H9 (cell line): ENCODE measurements around the gene MAD1L1. TPM values are rescaled to one million over a fixed set of nuclear protein-coding genes. Genes with fewer than 3 reads are reported as not detected.
A peak's percentile ranks its signal among the peaks of the same experiment; 100 is the strongest.

Experiments used
- DNase-seq: peaks from one replicate; pipeline ENCODE4 v3.0.0-alpha.2; 2017
- H2AFZ ChIP-seq: one replicate; pipeline ENCODE4 v1.6.1; 2013; ENCODE audit warnings: mild to moderate bottlenecking, low read length, control low read depth, moderate library complexity
- H2AK5ac ChIP-seq: 2 replicates; pipeline ENCODE4 v1.6.1; 2013; ENCODE audit warnings: low read length, control low read depth, mixed read lengths; ENCODE audit not compliant: insufficient read length
- H2BK120ac ChIP-seq: one replicate; pipeline ENCODE4 v1.6.1; 2013; ENCODE audit warnings: low read depth, mild to moderate bottlenecking, low read length, control low read depth, inconsistent platforms; ENCODE audit not compliant: poor library complexity, severe bottlenecking
- H2BK12ac ChIP-seq: 2 replicates; pipeline ENCODE4 v1.6.1; 2013; ENCODE audit warnings: low read length, control low read depth, mixed read lengths, low read depth; ENCODE audit not compliant: insufficient read length
- H2BK15ac ChIP-seq: 2 replicates; pipeline ENCODE4 v1.6.1; 2013; ENCODE audit warnings: low read depth, low read length, control low read depth
- H2BK20ac ChIP-seq: one replicate; pipeline ENCODE4 v1.6.1; 2013; ENCODE audit warnings: low read depth, mild to moderate bottlenecking, low read length, control low read depth, inconsistent platforms; ENCODE audit not compliant: poor library complexity, severe bottlenecking
- H2BK5ac ChIP-seq: 2 replicates; pipeline ENCODE4 v1.6.1; 2013; ENCODE audit warnings: low read length, control low read depth, mixed read lengths; ENCODE audit not compliant: insufficient read length
- H3K14ac ChIP-seq: 2 replicates; pipeline ENCODE4 v1.6.1; 2013; ENCODE audit warnings: low read length, control low read depth; ENCODE audit not compliant: insufficient read depth
- H3K18ac ChIP-seq: 2 replicates; pipeline ENCODE4 v1.6.1; 2013; ENCODE audit warnings: low read depth, mild to moderate bottlenecking, mixed read lengths, low read length, control low read depth; ENCODE audit not compliant: insufficient read length
- H3K23ac ChIP-seq: 2 replicates; pipeline ENCODE4 v1.6.1; 2013; ENCODE audit warnings: low read length, control low read depth, mixed read lengths, low read depth; ENCODE audit not compliant: insufficient read length
- H3K23me2 ChIP-seq: 2 replicates; pipeline ENCODE4 v1.6.1; 2013; ENCODE audit warnings: low read depth, mild to moderate bottlenecking, mixed read lengths, low read length, control low read depth; ENCODE audit not compliant: insufficient read length, poor library complexity, severe bottlenecking
- H3K27ac ChIP-seq: 2 replicates; pipeline ENCODE4 v1.5.1; 2013; ENCODE audit warnings: low read length, control low read depth, mixed read lengths, low read depth; ENCODE audit not compliant: insufficient read length
- H3K27me3 ChIP-seq: 2 replicates; pipeline ENCODE4 v1.6.1; 2013; ENCODE audit warnings: low read length, control low read depth, inconsistent platforms; ENCODE audit not compliant: insufficient read depth
- H3K4ac ChIP-seq: 2 replicates; pipeline ENCODE4 v1.6.1; 2013; ENCODE audit warnings: low read depth, mild to moderate bottlenecking, control low read depth, inconsistent platforms, low read length, moderate library complexity
- H3K4me1 ChIP-seq: 2 replicates; pipeline ENCODE4 v1.6.1; 2013; ENCODE audit warnings: low read length, control low read depth, inconsistent platforms; ENCODE audit not compliant: insufficient read depth
- H3K4me2 ChIP-seq: 2 replicates; pipeline ENCODE4 v1.6.1; 2013; ENCODE audit warnings: low read length, control low read depth, mixed read lengths; ENCODE audit not compliant: insufficient read length, insufficient read depth
- H3K56ac ChIP-seq: 2 replicates; pipeline ENCODE4 v1.6.1; 2013; ENCODE audit warnings: low read depth, mild to moderate bottlenecking, mixed read lengths, low read length, control low read depth; ENCODE audit not compliant: insufficient read length
- H3K79me1 ChIP-seq: 2 replicates; pipeline ENCODE4 v1.6.1; 2013; ENCODE audit warnings: low read depth, mild to moderate bottlenecking, moderate library complexity, low read length, control low read depth, inconsistent platforms; ENCODE audit not compliant: insufficient read depth, poor library complexity, severe bottlenecking
- H3K79me2 ChIP-seq: 2 replicates; pipeline ENCODE4 v1.6.1; 2013; ENCODE audit warnings: low read length, control low read depth, inconsistent platforms; ENCODE audit not compliant: insufficient read depth
- H3K9ac ChIP-seq: 2 replicates; pipeline ENCODE4 v1.6.1; 2013; ENCODE audit warnings: low read length, control low read depth, mixed read lengths; ENCODE audit not compliant: insufficient read length; ENCODE audit errors: extremely low read depth
- H3K9me3 ChIP-seq: one replicate; pipeline ENCODE4 v1.6.1; 2013; ENCODE audit warnings: low read depth, low read length, inconsistent platforms; ENCODE audit not compliant: control insufficient read depth
- H3T11ph ChIP-seq: one replicate; pipeline ENCODE4 v1.6.1; 2013; ENCODE audit warnings: mild to moderate bottlenecking, low read length, control low read depth, inconsistent platforms
- H4K20me1 ChIP-seq: one replicate; pipeline ENCODE4 v1.6.1; 2013; ENCODE audit not compliant: control insufficient read depth, insufficient read length, insufficient read depth
- H4K5ac ChIP-seq: 2 replicates; pipeline ENCODE4 v1.6.1; 2013; ENCODE audit warnings: low read depth, mild to moderate bottlenecking, mixed read lengths, low read length, control low read depth; ENCODE audit not compliant: insufficient read length
- H4K8ac ChIP-seq: replicated peaks from 2 replicates; pipeline ENCODE4 v1.6.1; 2013; ENCODE audit warnings: low read length, control low read depth, mixed read lengths, low read depth; ENCODE audit not compliant: insufficient read length
- H4K91ac ChIP-seq: 2 replicates; pipeline ENCODE4 v1.6.1; 2013; ENCODE audit warnings: low read depth, mild to moderate bottlenecking, moderate library complexity, mixed read lengths, low read length, control low read depth; ENCODE audit not compliant: insufficient read length
- H3K27ac Mint-ChIP-seq, 3 experiments: 2 replicates in 2 of 3; 3 replicates in 1 of 3; pipeline ENCODE4 v1.8.0; 2020 to 2021; ENCODE audit warnings: mixed read lengths in 3 of 3, mild to moderate bottlenecking in 1 of 3, moderate library complexity in 1 of 3
- H3K27me3 Mint-ChIP-seq: 2 replicates; pipeline ENCODE4 v1.8.0; 2021; ENCODE audit warnings: low read depth, mild to moderate bottlenecking, moderate library complexity, mixed read lengths
- H3K36me3 Mint-ChIP-seq, 3 experiments: 2 replicates in 2 of 3; 3 replicates in 1 of 3; pipeline ENCODE4 v1.8.0; 2020 to 2021; ENCODE audit warnings: low read depth in 3 of 3, mixed read lengths in 3 of 3; ENCODE audit not compliant: insufficient read depth in 1 of 3
- H3K4me1 Mint-ChIP-seq, 2 experiments: 2 replicates each; pipeline ENCODE4 v1.8.0; 2020; ENCODE audit warnings: mixed read lengths in 2 of 2
- H3K4me3 Mint-ChIP-seq, 2 experiments: 2 replicates in 1 of 2; 3 replicates in 1 of 2; pipeline ENCODE4 v1.8.0; 2020 to 2021; ENCODE audit warnings: mild to moderate bottlenecking in 2 of 2, mixed read lengths in 2 of 2, moderate library complexity in 1 of 2
- H3K9me3 Mint-ChIP-seq, 2 experiments: 2 replicates in 1 of 2; 3 replicates in 1 of 2; pipeline ENCODE4 v1.8.0; 2020; ENCODE audit warnings: mild to moderate bottlenecking in 2 of 2, mixed read lengths in 2 of 2, moderate library complexity in 1 of 2
- CTCF ChIP-seq: fragments of 200-600 bp; sonication (generic); conservative IDR thresholded peaks from 3 replicates; pipeline ENCODE4 v1.8.0; 2021; ENCODE audit warnings: antibody characterized with exemption, mild to moderate bottlenecking
- WGBS: extraction: QIAGEN DNeasy Blood & Tissue Kit; methylation state at CpG from one replicate; pipeline ENCODE4 v1.1.7; 2013; ENCODE audit warnings: missing lambda C conversion rate, low lambda C conversion rate, mixed read lengths; ENCODE audit not compliant: insufficient read length; ENCODE audit errors: extremely low coverage; 5-methylcytosine and 5-hydroxymethylcytosine counted together
- total RNA-seq: library from RNA; stranded (reverse); gene quantifications from 2 replicates; pipeline ENCODE4 v1.2.1, GENCODE V29; 2021

Gene MAD1L1
- total RNA-seq, 1 experiment from 2014 or later, result 39.0 TPM

- Histone ChIP-seq H4K20me1 (peaks cover 2% of the 10 kb centered on the region), H2AK5ac (no peak overlapping the region), H3K23ac (no peak overlapping the region), H3K27me3 (no peaks in the 10 kb centered on the region), H4K8ac (no peak overlapping the region), H3K56ac (no peak overlapping the region), H3K79me2 (no peaks in the 10 kb centered on the region), H3K27ac (no peak overlapping the region), H3K4ac (no peak overlapping the region), H2BK120ac (no peak overlapping the region), H4K5ac (no peak overlapping the region), H2BK20ac (no peak overlapping the region), H3K4me1 (no peaks in the 10 kb centered on the region), H4K91ac (no peak overlapping the region), H3K9ac (no peak overlapping the region), H2AFZ (no peak overlapping the region), H2BK12ac (no peak overlapping the region), H3K23me2 (no peaks in the 10 kb centered on the region), H3K9me3 (no peaks in the 10 kb centered on the region), H3T11ph (no peak overlapping the region), H3K14ac (no peak overlapping the region), H2BK5ac (no peak overlapping the region), H3K79me1 (no peaks in the 10 kb centered on the region), H3K4me2 (no peak overlapping the region), H2BK15ac (no peak overlapping the region), H3K18ac (no peak overlapping the region)
- Mint-ChIP-seq H3K27ac (no peak overlapping the region), H3K4me1 (peaks cover 7 to 13% of the 10 kb centered on the region in 2 experiments), H3K27me3 (no peaks in the 10 kb centered on the region), H3K9me3 (no peaks in the 10 kb centered on the region), H3K4me3 (no peak overlapping the region), H3K36me3 (peaks cover 16 to 33% (median 29%) of the 10 kb centered on the region in 3 experiments; a peak in 6 of 7 replicates)
- WGBS, result no CpG with 5 or more reads among the region's 11 CpGs
- peak; percentile 43 for TF ChIP-seq CTCF
- no peak for DNase-seq
Measured at GRCh38 chr7:2148189-2148588, 84.6 kb downstream of the MAD1L1 start.
